Epithelial cell of prostate (primary cell): Measurements from ENCODE around the gene COL9A2.

ENCODE experiments used
- DNase-seq: peaks from one replicate; pipeline ENCODE4 v3.0.0-alpha.2; 2011; ENCODE audit warnings: low read depth, low spot score
- H3K27ac ChIP-seq: fragments of 450-650 bp; 2 replicates; pipeline ENCODE4 v1.5.1; 2017; ENCODE audit warnings: mild to moderate bottlenecking

Gene COL9A2

GRCh38 chr1:40305451-40305850 lies 11.6 kb downstream of the COL9A2 start:
- H3K27ac ChIP-seq: peak overlapping the region; percentile 17
- DNase-seq: no peak

- DNase-seq: no peak
- H3K27ac ChIP-seq: no peak overlapping the region
These were observed 13.3 kb downstream of the COL9A2 start for GRCh38 chr1:40303790-40304189.

GRCh38 chr1:40303051-40303771 lies 13.9 kb downstream of the COL9A2 start:
- DNase-seq: no peak
- H3K27ac ChIP-seq: no peak overlapping the region

- DNase-seq: no peak
- no peak overlapping the region for H3K27ac ChIP-seq
These were observed 14.6 kb downstream of the COL9A2 start for GRCh38 chr1:40302475-40302874.

- H3K27ac ChIP-seq: no peak overlapping the region
- DNase-seq: no peak
These were observed 15.4 kb downstream of the COL9A2 start for GRCh38 chr1:40301541-40302299.

GRCh38 chr1:40301066-40301465 lies 16.0 kb downstream of the COL9A2 start:
- no peak overlapping the region for H3K27ac ChIP-seq
- DNase-seq: no peak

GRCh38 chr1:40300651-40301050 lies 16.4 kb downstream of the COL9A2 start:
- DNase-seq: no peak
- H3K27ac ChIP-seq: no peak overlapping the region

GRCh38 chr1:40300249-40300567 lies 16.9 kb downstream of the COL9A2 start:
- H3K27ac ChIP-seq: no peak overlapping the region
- DNase-seq: no peak

- no peak for DNase-seq
- no peak overlapping the region for H3K27ac ChIP-seq
These were observed 17.5 kb downstream of the COL9A2 start for GRCh38 chr1:40299366-40300248.

- H3K27ac ChIP-seq: no peak overlapping the region
- no peak for DNase-seq
These were observed 25.8 kb downstream of the COL9A2 start for GRCh38 chr1:40291293-40291692.

GRCh38 chr1:40281853-40282252 lies 35.2 kb downstream of the COL9A2 start:
- DNase-seq: no peak
- no peak overlapping the region for H3K27ac ChIP-seq

GRCh38 chr1:40276122-40276521 lies 41.0 kb downstream of the COL9A2 start:
- no peak for DNase-seq
- no peak overlapping the region for H3K27ac ChIP-seq

GRCh38 chr1:40274331-40274730 lies 42.8 kb downstream of the COL9A2 start:
- no peak for DNase-seq
- no peak overlapping the region for H3K27ac ChIP-seq

GRCh38 chr1:40273547-40274166 lies 43.4 kb downstream of the COL9A2 start:
- DNase-seq: no peak
- no peak overlapping the region for H3K27ac ChIP-seq

- DNase-seq: no peak
- no peak overlapping the region for H3K27ac ChIP-seq
These were observed 44.4 kb downstream of the COL9A2 start for GRCh38 chr1:40272653-40273213.

GRCh38 chr1:40270152-40270834 lies 46.8 kb downstream of the COL9A2 start:
- peak overlapping the region; percentile 56 for H3K27ac ChIP-seq
- peak; percentile 65 for DNase-seq

GRCh38 chr1:40268211-40268610 lies 48.9 kb downstream of the COL9A2 start:
- no peak for DNase-seq
- peak overlapping the region; percentile 71 for H3K27ac ChIP-seq

GRCh38 chr1:40267767-40268187 lies 49.3 kb downstream of the COL9A2 start:
- peak; percentile 79 for DNase-seq
- peak overlapping the region; percentile 71 for H3K27ac ChIP-seq

GRCh38 chr1:40266786-40267535 lies 50.1 kb downstream of the COL9A2 start:
- no peak for DNase-seq
- H3K27ac ChIP-seq: peak overlapping the region; percentile 71
